ENCODE data around the gene UBE2D4. TPM values are rescaled to one million over a fixed set of nuclear protein-coding genes. Genes with fewer than 3 reads are reported as not detected.

Gene UBE2D4
- total and polyA plus RNA-seq, 9 donors, result 9.1 to 32.1 (median 19.1) TPM

DNA sequence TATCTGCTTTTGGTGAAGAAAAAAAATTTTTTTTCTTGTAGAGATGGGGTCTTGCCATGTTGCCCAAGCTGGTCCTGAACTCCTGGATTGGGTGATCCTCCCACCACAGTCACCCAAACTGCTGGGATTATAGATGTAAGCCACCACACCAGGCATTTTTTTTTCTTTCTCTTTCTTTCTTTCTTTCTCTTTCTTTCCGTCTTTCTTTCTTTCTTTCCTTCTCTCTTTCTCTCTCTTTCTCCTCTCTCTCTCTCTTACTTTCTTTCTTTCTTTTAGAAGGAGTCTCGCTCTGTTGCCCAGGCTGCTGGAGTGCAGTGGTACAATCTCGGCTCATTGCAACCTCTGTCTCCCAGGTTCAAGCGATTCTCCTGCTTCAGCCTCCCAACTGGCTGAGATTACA is 3.5 kb upstream of the UBE2D4 start:
- Histone ChIP-seq H3K4me1 (ENCODE audit: insufficient read depth) (peaks cover 1% of the 10 kb centered on the region), H3K9me3 (no peaks in the 10 kb centered on the region), H3K36me3 (no peaks in the 10 kb centered on the region), H3K27ac (no peak overlapping the region), H3K27me3 (no peaks in the 10 kb centered on the region), H3K4me3 (no peak overlapping the region)
- intact Hi-C loops (cut with DNase I), result no loop called here
- no peak for DNase-seq
- 92 to 97% (median 95%) methylated on average over 4 of the region's 4 CpGs for WGBS, 3 donors
- TF ChIP-seq POLR2A (IDR thresholded peaks at IDR 0.05), result no peak
- TF ChIP-seq, protein P1, sequence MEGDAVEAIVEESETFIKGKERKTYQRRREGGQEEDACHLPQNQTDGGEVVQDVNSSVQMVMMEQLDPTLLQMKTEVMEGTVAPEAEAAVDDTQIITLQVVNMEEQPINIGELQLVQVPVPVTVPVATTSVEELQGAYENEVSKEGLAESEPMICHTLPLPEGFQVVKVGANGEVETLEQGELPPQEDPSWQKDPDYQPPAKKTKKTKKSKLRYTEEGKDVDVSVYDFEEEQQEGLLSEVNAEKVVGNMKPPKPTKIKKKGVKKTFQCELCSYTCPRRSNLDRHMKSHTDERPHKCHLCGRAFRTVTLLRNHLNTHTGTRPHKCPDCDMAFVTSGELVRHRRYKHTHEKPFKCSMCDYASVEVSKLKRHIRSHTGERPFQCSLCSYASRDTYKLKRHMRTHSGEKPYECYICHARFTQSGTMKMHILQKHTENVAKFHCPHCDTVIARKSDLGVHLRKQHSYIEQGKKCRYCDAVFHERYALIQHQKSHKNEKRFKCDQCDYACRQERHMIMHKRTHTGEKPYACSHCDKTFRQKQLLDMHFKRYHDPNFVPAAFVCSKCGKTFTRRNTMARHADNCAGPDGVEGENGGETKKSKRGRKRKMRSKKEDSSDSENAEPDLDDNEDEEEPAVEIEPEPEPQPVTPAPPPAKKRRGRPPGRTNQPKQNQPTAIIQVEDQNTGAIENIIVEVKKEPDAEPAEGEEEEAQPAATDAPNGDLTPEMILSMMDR (IDR thresholded peaks at IDR 0.05), result no peak
- no peak for TF ChIP-seq EP300 (IDR thresholded peaks at IDR 0.05)

DNA sequence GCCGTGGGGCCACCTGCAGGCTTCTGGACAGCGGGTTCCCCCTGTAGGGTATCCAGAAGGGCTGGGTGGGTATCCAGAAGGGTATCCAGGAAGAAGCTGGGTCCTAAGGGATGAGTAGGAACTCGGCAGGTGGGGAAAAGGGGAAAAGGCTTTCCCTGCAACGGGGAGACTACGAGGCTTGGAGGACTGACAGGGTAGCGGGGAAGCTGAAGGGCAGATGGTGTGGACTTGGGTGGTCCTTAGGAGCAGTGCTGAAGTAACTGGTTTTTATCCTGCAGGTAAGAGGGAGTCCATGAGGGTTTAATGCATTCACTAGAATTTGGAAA is 525 bp downstream of the UBE2D4 start:
- TF ChIP-seq POLR2A (IDR thresholded peaks at IDR 0.05) (no peak), EP300 (IDR thresholded peaks at IDR 0.05) (no peak)
- TF ChIP-seq, protein P1 (IDR thresholded peaks at IDR 0.05), result no peak
- Histone ChIP-seq H3K27ac (peak overlapping the region; percentile 80 to 92), H3K36me3 (no peaks in the 10 kb centered on the region), H3K27me3 (no peaks in the 10 kb centered on the region), H3K4me1 (ENCODE audit: insufficient read depth) (peaks cover 1% of the 10 kb centered on the region), H3K4me3 (peak overlapping the region; percentile 68), H3K9me3 (no peaks in the 10 kb centered on the region)
- intact Hi-C loops (cut with DNase I), result no loop called here
- 1 to 5% (median 2%) methylated on average over 6 of the region's 6 CpGs for WGBS, 3 donors
- DNase-seq, result no peak

DNA sequence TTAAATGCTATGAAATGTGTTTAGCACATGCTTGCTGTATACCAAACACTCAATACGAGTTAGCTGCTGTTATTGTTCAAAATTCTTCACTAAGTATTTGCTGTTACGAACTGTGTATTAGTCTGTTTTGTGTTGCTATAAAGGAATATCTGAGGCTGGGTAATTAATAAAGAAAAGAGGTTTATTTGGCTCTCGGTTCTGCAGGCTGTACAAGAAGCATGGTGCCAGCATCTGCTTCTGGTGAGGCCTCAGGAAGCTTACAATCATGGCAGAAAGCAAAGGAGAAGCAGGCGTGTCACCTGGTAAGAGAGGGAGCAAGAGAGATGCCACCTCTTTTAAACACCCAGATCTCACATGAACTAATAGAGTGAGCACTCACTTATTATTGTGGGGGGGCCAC is 1.6 kb downstream of the UBE2D4 start:
- Histone ChIP-seq H3K27me3 (no peaks in the 10 kb centered on the region), H3K4me3 (no peak overlapping the region), H3K36me3 (no peaks in the 10 kb centered on the region), H3K4me1 (ENCODE audit: insufficient read depth) (peaks cover 1% of the 10 kb centered on the region), H3K27ac (no peak overlapping the region), H3K9me3 (no peaks in the 10 kb centered on the region)
- no peak for DNase-seq
- WGBS, 3 donors, result 92 to 94% (median 92%) methylated on average over 4 of the region's 4 CpGs
- no peak for TF ChIP-seq POLR2A (IDR thresholded peaks at IDR 0.05)
- TF ChIP-seq, protein P1 (IDR thresholded peaks at IDR 0.05), result no peak
- no peak for TF ChIP-seq EP300 (IDR thresholded peaks at IDR 0.05)
- intact Hi-C loops (cut with DNase I), result no loop called here

DNA sequence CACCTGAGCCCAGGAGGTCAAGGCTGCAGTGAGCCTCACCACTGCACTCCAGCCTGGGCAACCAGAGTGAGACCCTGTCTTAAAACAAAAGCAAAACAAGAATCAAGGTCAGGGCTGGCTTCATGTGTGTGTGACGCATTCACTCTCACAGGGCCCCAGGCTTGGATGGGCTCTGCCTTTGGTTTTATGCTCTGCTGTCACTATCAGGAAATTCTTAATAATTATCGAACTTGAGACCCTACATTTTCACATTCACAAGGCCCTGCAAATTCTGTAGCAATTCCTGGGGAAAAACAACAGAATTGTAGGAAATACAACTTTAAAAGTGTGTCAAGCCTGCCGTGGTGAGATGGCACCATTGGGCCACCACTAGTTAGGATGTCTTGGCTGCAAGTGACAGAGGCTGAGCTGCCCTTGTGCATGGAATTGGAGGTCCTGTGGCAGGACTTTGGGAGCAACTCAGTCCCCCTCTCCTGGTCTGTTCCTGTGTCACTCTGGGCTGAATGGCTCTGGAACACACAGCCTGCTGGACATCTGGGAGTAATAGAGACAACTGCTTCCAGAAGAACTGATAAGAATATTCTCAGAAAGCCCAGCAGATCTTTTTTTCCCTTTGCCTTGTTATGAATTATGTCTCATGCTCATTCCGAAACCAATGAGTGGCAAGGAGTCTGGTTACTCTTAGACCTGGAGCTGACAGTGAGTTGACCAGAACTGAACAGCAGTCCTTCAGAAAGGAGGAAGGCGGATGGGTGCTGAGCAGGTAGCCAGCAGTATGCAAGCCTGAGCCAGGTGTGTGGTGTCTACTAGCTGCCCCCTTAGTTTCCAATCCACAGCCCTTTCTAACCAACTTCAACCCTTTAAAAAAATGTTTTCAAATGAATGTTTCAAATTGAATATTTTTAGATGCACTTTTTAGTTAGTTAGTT is 3.6 kb downstream of the UBE2D4 start:
- no peak overlapping the region for H3K4me3 ChIP-seq
- DNase-seq, result no peak
- peaks cover 1% of the 10 kb centered on the region for H3K4me1 ChIP-seq (ENCODE audit: insufficient read depth)
- no peaks in the 10 kb centered on the region for H3K36me3 ChIP-seq
- H3K27ac ChIP-seq, result no peak overlapping the region
- no peaks in the 10 kb centered on the region for H3K27me3 ChIP-seq
- H3K9me3 ChIP-seq, result no peaks in the 10 kb centered on the region
- intact Hi-C loops (cut with DNase I), result no loop called here
- TF ChIP-seq EP300 (IDR thresholded peaks at IDR 0.05) (no peak), POLR2A (IDR thresholded peaks at IDR 0.05) (no peak)
- TF ChIP-seq, protein P1 (IDR thresholded peaks at IDR 0.05), result no peak
- 93 to 95% (median 94%) methylated on average over 5 of the region's 5 CpGs for WGBS, 3 donors
